Transverse colon (tissue), 4 donors: ENCODE results near the gene DNMT3L. TPM values are rescaled to one million over a fixed set of nuclear protein-coding genes. Genes with fewer than 3 reads are reported as not detected.

Experiments
- DNase-seq: peaks from one replicate; pipeline ENCODE4 v3.0.0-alpha.2; 2019
- H3K27ac ChIP-seq, 4 donors: fragments of 200-600 bp; sonication (generic); 2 replicates each; pipeline ENCODE4 v1.5.1; 2016 to 2018; ENCODE audit warnings: inconsistent platforms in 4 of 4
- H3K27me3 ChIP-seq: fragments of 200-600 bp; sonication (generic); 2 replicates; pipeline ENCODE4 v1.5.1; 2017; ENCODE audit warnings: inconsistent platforms
- H3K36me3 ChIP-seq, 4 donors: fragments of 200-600 bp; sonication (generic); 2 replicates each; pipeline ENCODE4 v1.5.1; 2017 to 2019; ENCODE audit warnings: inconsistent platforms in 4 of 4
- H3K4me1 ChIP-seq, 4 donors: fragments of 200-600 bp; sonication (generic); 2 replicates each; pipeline ENCODE4 v1.5.1; 2017 to 2020; ENCODE audit warnings: inconsistent platforms in 4 of 4
- H3K4me3 ChIP-seq, 4 donors: fragments of 200-600 bp; sonication (generic); 1 replicate in 1 of 4; 2 replicates in 3 of 4; pipeline versions ENCODE4 v1.5.1 to v1.6.1; 2017 to 2019; ENCODE audit warnings: inconsistent platforms in 4 of 4
- H3K9me3 ChIP-seq, 2 donors: fragments of 200-600 bp; sonication (generic); 2 replicates each; pipeline ENCODE4 v1.5.1; 2017 to 2019; ENCODE audit warnings: inconsistent platforms in 2 of 2
- EP300 ChIP-seq: sonication (generic); formaldehyde crosslinking; IDR thresholded peaks from one replicate; pipeline ENCODE4 v1.6.1; 2017; ENCODE audit warnings: antibody characterized with exemption, low read depth
- POLR2A ChIP-seq: fragments of 450-650 bp; IDR thresholded peaks from one replicate; pipeline ENCODE4 v1.6.1; 2016; ENCODE audit warnings: antibody characterized with exemption, mild to moderate bottlenecking, moderate library complexity
- POLR2AphosphoS5 ChIP-seq, 3 donors: sonication (generic); formaldehyde crosslinking; IDR thresholded peaks; one replicate each; pipeline ENCODE4 v1.6.1; 2016; ENCODE audit warnings: antibody characterized with exemption in 3 of 3
- WGBS, 2 donors: methylation state at CpG; one replicate each; pipeline ENCODE4 v1.1.5; 2018; ENCODE audit warnings: low coverage in 1 of 2; 5-methylcytosine and 5-hydroxymethylcytosine counted together
- in situ Hi-C, 4 donors: fragments of 200-750 bp; cut with MboI; loops; one replicate each; pipeline versions ENCODE4 v1.15.0 to v1.15.1; 2017; ENCODE audit warnings: low sequenced_read_pairs in 3 of 4, low pct_ligation_motif_present in 1 of 4, low pct_unique_long_range_greater_than_20kb in 1 of 4
- intact Hi-C: fragments of 100-400 bp; cut with DNase I; formaldehyde crosslinking; loops from one replicate; pipeline ENCODE4 v1.15.1; 2023; ENCODE audit warnings: low total_unique reads
- total RNA-seq, 4 donors: library from RNA; depleted of rRNA; stranded (reverse); fragments of >200 nt; gene quantifications; one replicate each; pipeline ENCODE4 v1.1.0, GENCODE V29; 2016
- TF ChIP-seq, protein P1 (sequence below), 5 experiments: fragments of 200-600 bp in 3 of 5; fragments of 450-650 bp in 2 of 5; sonication (generic) in 3 of 5; IDR thresholded peaks; 1 replicate in 2 of 5; 2 replicates in 3 of 5; pipeline ENCODE4 v1.5.1; 2016 to 2017; ENCODE audit warnings: antibody characterized with exemption in 5 of 5, inconsistent platforms in 3 of 5, mild to moderate bottlenecking in 2 of 5, moderate library complexity in 1 of 5

DNMT3L gene
- total RNA-seq, 4 donors from 2014 or later, result not detected

DNA sequence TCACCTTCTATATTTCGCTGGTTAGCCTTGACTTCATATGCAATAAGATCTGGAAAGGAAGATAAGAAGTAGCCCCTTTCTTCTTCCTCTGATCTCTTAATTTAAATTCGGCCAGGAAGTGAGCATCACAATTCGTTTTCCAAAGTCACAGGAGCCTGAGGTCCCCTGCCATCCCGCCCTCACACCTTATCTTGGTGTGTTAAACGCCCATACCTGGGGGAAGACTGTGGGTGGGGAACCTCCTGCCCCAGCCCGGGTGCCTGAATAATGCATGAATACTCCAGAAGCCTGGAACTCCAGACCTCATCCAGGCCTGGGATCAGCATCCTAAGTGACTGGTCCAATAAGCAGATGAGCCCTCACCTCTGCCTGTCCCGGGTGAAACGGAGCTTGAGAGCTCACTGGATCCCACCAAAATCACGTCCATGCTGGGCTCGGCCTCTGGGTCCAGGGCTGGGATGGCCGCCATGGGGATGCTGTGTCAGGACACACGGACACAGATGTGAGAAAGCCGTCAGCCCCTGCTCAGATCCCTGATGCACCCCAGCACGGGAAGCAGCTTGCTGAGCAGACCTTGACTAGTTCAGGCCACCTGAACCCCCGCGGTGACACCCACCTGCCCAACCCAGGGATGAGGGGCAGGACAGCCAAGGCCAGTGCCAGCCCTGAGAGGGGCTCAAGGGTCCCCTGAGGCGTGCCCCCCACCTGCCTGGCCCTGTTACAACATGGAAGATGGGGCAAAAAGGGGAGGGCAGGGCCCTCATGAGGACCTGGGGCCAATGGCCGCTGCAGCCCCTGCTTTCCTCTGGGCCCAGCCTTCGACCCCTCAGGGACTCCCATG, 686 bp downstream of the DNMT3L start:
- H3K4me1 ChIP-seq, result no peaks in the 10 kb centered on the region
- DNase-seq, result no peak
- in situ Hi-C loops, result loop anchor here in 1 of 4 donors (25.0 kb wide), 3 partner anchors 101 to 224 kb away; partner anchors contain the start of genes LRRC3 and TRPM2
- H3K9me3 ChIP-seq, result no peaks in the 10 kb centered on the region
- TF ChIP-seq EP300, result no peak
- TF ChIP-seq POLR2A, result no peak
- TF ChIP-seq POLR2AphosphoS5 (IDR thresholded peaks at IDR 0.05), result no peak
- TF ChIP-seq, protein P1, sequence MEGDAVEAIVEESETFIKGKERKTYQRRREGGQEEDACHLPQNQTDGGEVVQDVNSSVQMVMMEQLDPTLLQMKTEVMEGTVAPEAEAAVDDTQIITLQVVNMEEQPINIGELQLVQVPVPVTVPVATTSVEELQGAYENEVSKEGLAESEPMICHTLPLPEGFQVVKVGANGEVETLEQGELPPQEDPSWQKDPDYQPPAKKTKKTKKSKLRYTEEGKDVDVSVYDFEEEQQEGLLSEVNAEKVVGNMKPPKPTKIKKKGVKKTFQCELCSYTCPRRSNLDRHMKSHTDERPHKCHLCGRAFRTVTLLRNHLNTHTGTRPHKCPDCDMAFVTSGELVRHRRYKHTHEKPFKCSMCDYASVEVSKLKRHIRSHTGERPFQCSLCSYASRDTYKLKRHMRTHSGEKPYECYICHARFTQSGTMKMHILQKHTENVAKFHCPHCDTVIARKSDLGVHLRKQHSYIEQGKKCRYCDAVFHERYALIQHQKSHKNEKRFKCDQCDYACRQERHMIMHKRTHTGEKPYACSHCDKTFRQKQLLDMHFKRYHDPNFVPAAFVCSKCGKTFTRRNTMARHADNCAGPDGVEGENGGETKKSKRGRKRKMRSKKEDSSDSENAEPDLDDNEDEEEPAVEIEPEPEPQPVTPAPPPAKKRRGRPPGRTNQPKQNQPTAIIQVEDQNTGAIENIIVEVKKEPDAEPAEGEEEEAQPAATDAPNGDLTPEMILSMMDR (IDR thresholded peaks at IDR 0.05), result no peak
- intact Hi-C loops, result no loop called here
- no peak overlapping the region for H3K27ac ChIP-seq
- 82 to 85% methylated on average over 4 to 19 of the region's 19 CpGs for WGBS, 2 donors
- H3K36me3 ChIP-seq, result no peaks in the 10 kb centered on the region
- no peaks in the 10 kb centered on the region for H3K27me3 ChIP-seq
- H3K4me3 ChIP-seq, result no peak overlapping the region

DNA sequence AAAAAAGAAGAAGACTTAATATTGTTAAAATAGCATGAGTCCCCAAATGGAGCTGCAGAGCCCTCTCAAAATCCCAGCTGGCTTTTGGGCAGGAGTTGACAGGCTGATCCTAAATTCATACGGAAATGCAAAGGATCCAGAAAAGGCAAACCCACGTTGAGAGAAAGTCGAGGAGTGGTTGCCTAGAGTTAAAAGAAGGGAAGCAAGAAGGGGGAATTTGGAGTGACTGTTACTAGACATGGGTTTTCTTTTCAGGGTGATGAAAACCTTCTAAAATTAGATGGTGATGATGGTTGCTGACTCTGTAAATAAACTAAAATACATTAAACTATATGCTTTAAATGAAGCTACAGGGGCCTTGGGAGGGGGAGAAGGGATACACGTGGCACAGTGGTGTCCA, 1.6 kb downstream of the DNMT3L start:
- H3K36me3 ChIP-seq, result no peaks in the 10 kb centered on the region
- H3K4me1 ChIP-seq, result no peaks in the 10 kb centered on the region
- TF ChIP-seq POLR2A (no peak), EP300 (no peak), POLR2AphosphoS5 (IDR thresholded peaks at IDR 0.05) (no peak)
- TF ChIP-seq, protein P1 (IDR thresholded peaks at IDR 0.05), result no peak
- in situ Hi-C loops, result loop anchor here in 1 of 4 donors (25.0 kb wide), 3 partner anchors 102 to 223 kb away; partner anchors contain the start of genes LRRC3 and TRPM2
- 59 to 65% methylated on average over 4 of the region's 4 CpGs for WGBS, 2 donors
- no peaks in the 10 kb centered on the region for H3K27me3 ChIP-seq
- no peak overlapping the region for H3K4me3 ChIP-seq
- no peak overlapping the region for H3K27ac ChIP-seq
- intact Hi-C loops, result no loop called here
- DNase-seq, result no peak
- H3K9me3 ChIP-seq, result no peaks in the 10 kb centered on the region

DNA sequence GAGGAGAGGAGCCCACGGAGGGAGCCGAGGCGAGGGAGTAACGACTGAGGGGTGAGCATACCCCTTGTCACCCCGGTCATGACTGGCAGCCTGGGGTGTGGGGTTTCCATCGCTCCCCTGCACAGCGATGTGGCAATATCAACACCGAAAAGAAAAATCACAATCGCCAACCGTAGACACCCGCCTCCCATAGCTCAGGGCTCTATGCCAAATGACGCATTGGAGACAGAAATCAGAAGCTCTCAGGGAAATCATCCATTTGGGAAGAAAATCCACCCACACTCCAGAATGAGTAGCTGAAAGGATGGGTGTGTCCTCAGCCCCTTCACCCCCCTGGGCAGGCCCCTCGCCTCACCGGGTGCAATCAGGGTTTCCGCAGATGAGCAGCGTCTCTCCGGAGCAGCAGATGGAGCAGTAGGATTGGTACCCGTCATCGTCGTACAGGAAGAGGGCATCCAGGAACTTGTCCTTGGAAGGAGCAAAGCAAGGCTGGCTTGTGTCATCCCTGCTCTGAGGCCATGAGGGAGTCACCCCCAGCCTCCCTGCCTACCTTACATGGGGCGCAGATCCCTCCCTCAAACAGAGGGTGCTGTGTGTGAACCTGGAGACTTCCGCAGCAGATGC, 2.5 kb downstream of the DNMT3L start:
- no peaks in the 10 kb centered on the region for H3K4me1 ChIP-seq
- in situ Hi-C loops (loop anchor here in 1 of 4 donors (25.0 kb wide), 3 partner anchors 103 to 222 kb away; partner anchors contain the start of genes LRRC3 and TRPM2), intact Hi-C loops (no loop called here)
- 86% methylated on average over 22 of the region's 22 CpGs; no CpG with 5 or more reads in 1 of the 2 donors for WGBS, 2 donors
- no peaks in the 10 kb centered on the region for H3K27me3 ChIP-seq
- H3K36me3 ChIP-seq, result no peaks in the 10 kb centered on the region
- H3K27ac ChIP-seq, result no peak overlapping the region
- no peak for DNase-seq
- H3K9me3 ChIP-seq, result no peaks in the 10 kb centered on the region
- TF ChIP-seq, protein P1 (IDR thresholded peaks at IDR 0.05), result no peak
- TF ChIP-seq POLR2A (no peak), EP300 (no peak), POLR2AphosphoS5 (IDR thresholded peaks at IDR 0.05) (no peak)
- no peak overlapping the region for H3K4me3 ChIP-seq

DNA sequence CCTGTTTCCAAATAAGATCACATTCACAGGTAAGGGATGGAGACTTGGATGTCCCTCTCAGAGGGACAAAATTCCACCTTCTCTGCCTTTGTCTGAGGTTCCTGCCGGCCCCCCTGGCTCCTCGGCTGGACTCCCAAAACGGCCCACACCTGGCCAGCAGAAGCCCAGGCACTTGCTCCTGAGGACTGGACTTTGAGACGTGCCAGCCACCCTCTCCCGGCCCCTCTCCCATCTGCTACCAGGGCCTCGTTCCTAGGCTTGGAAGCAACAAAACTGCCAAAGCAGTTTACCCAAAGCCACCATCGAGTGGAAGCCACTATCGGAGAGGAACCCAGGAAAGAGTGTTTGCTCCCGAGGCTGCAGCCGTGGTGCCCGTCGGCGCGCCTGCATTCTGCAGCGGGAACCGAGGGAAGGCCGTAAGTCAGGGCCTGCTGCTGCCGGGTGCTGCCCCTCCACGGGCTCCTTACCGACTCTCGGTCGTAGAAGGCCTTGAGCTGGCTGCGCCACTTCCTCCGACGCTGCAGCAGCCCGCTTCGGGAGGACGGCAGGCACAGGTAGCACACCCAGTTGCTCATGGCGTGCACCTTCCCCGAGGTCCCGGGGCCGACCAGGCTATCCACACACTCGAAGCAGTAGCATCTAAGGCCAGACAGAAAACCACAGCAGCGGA, 3.5 kb downstream of the DNMT3L start:
- H3K36me3 ChIP-seq, result no peaks in the 10 kb centered on the region
- DNase-seq, result no peak
- WGBS, 2 donors, result 92% methylated on average over 34 of the region's 34 CpGs; no CpG with 5 or more reads in 1 of the 2 donors
- H3K9me3 ChIP-seq, result no peaks in the 10 kb centered on the region
- in situ Hi-C loops, result loop anchor here in 1 of 4 donors (25.0 kb wide), 3 partner anchors 104 to 221 kb away; partner anchors contain the start of genes LRRC3 and TRPM2
- no peak overlapping the region for H3K27ac ChIP-seq
- intact Hi-C loops, result no loop called here
- H3K4me3 ChIP-seq, result no peak overlapping the region
- H3K4me1 ChIP-seq, result no peaks in the 10 kb centered on the region
- no peak for TF ChIP-seq POLR2A
- no peak for TF ChIP-seq POLR2AphosphoS5 (IDR thresholded peaks at IDR 0.05)
- TF ChIP-seq, protein P1 (IDR thresholded peaks at IDR 0.05), result no peak
- TF ChIP-seq EP300, result no peak
- no peaks in the 10 kb centered on the region for H3K27me3 ChIP-seq
